ENCODE measurements around the gene TCF4.

GRCh38 chr18:55317864-55318263, 270.1 kb downstream of the TCF4 start:
- TF ChIP-seq CTCF (IDR thresholded peaks at IDR 0.05): no peak
- TF ChIP-seq POLR2A (IDR thresholded peaks at IDR 0.05): no peak
